ENCODE data around the gene CASTOR2. TPM values are rescaled to one million over a fixed set of nuclear protein-coding genes. Genes with fewer than 3 reads are reported as not detected.
"Not testable (repeated sequence)": the region's sequence is repeated elsewhere in the genome, so short reads cannot be mapped to it uniquely, and the experiment has no call there.

Gene CASTOR2
- total RNA-seq, 1 experiment from 2014 or later, result 26.5 TPM

DNA sequence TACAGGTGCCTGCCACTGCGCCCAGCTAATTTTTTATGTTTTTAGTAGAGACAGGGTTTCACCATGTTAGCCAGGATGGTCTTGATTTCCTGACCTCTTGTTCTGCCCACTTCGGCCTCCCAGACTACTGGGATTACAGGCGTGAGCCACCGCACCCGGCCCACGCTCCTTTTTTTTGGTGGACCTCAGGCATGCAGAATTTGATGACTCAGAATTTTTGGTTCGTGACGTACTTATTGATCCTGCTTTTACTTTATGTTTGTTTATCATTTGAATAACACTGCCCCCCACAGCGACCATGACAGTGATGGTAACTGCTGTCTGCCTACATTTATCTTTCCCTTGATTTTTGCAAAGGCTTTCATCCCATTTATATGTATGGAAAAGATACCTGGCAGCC, 23.9 kb downstream of the CASTOR2 start:
- not testable (repeated sequence) for H4K91ac ChIP-seq (ENCODE audit: insufficient read length, low read depth, low read length); H3K27me3 Mint-ChIP-seq (ENCODE audit: low read depth); H4K20me1 ChIP-seq (ENCODE audit: control insufficient read depth, insufficient read depth, insufficient read length); H3K36me3 Mint-ChIP-seq (ENCODE audit: insufficient read depth in 1 of 3, low read depth in 3 of 3); H3K23me2 ChIP-seq (ENCODE audit: insufficient read length, low read depth, low read length, poor library complexity, severe bottlenecking); H2BK20ac ChIP-seq (ENCODE audit: low read depth, low read length, poor library complexity, severe bottlenecking); H3K27me3 ChIP-seq (ENCODE audit: insufficient read depth, low read length); H3K4me2 ChIP-seq (ENCODE audit: insufficient read depth, insufficient read length, low read length); H3K4ac ChIP-seq (ENCODE audit: low read depth, low read length); H3K27ac ChIP-seq (ENCODE audit: insufficient read length, low read depth, low read length); H3T11ph ChIP-seq (ENCODE audit: low read length); H3K14ac ChIP-seq (ENCODE audit: insufficient read depth, low read length); H2AK5ac ChIP-seq (ENCODE audit: insufficient read length, low read length); H2BK15ac ChIP-seq (ENCODE audit: low read depth, low read length); H3K9me3 Mint-ChIP-seq; H2BK12ac ChIP-seq (ENCODE audit: insufficient read length, low read depth, low read length); H3K4me1 ChIP-seq (ENCODE audit: insufficient read depth, low read length); H3K4me3 Mint-ChIP-seq; H3K23ac ChIP-seq (ENCODE audit: insufficient read length, low read depth, low read length); H2BK120ac ChIP-seq (ENCODE audit: low read depth, low read length, poor library complexity, severe bottlenecking); H3K9ac ChIP-seq (ENCODE audit: extremely low read depth, insufficient read length, low read length); H3K9me3 ChIP-seq (ENCODE audit: control insufficient read depth, low read depth, low read length); H4K5ac ChIP-seq (ENCODE audit: insufficient read length, low read depth, low read length); H3K27ac Mint-ChIP-seq; DNase-seq; H3K79me2 ChIP-seq (ENCODE audit: insufficient read depth, low read length); H3K56ac ChIP-seq (ENCODE audit: insufficient read length, low read depth, low read length); H3K18ac ChIP-seq (ENCODE audit: insufficient read length, low read depth, low read length); H4K8ac ChIP-seq (replicated peaks; ENCODE audit: insufficient read length, low read depth, low read length); H2BK5ac ChIP-seq (ENCODE audit: insufficient read length, low read length); H2AFZ ChIP-seq (ENCODE audit: low read length)
- peaks cover 13 to 22% of the 10 kb centered on the region in 2 experiments for H3K4me1 Mint-ChIP-seq
- WGBS (ENCODE audit: extremely low coverage, insufficient read length, low lambda C conversion rate), result no CpG with 5 or more reads among the region's 9 CpGs
- peaks cover 12% of the 10 kb centered on the region for H3K79me1 ChIP-seq (ENCODE audit: insufficient read depth, low read depth, low read length, poor library complexity, severe bottlenecking)

All from H9 (cell line).